Measurements from ENCODE around the gene CALN1.

CALN1 gene

GRCh38 chr7:72042855-72043254 is 369.3 kb downstream of the CALN1 start:
- H3K4me1 ChIP-seq (ENCODE audit: insufficient read depth, low read length), result no peaks in the 10 kb centered on the region
- no peak overlapping the region for H2AFZ ChIP-seq (ENCODE audit: low read depth, low read length)
- H3K36me3 ChIP-seq (ENCODE audit: insufficient read depth, low read length), result no peaks in the 10 kb centered on the region
- no peak overlapping the region for H3K4me3 ChIP-seq (ENCODE audit: low read length)
- no peaks in the 10 kb centered on the region for H3K27me3 ChIP-seq (ENCODE audit: insufficient read depth, low read length)
- no peaks in the 10 kb centered on the region for H3K9me3 ChIP-seq (ENCODE audit: low read length)

GRCh38 chr7:72040641-72041040 is 371.5 kb downstream of the CALN1 start:
- Histone ChIP-seq H3K36me3 (ENCODE audit: insufficient read depth, low read length) (no peaks in the 10 kb centered on the region), H2AFZ (ENCODE audit: low read depth, low read length) (no peak overlapping the region), H3K9me3 (ENCODE audit: low read length) (no peaks in the 10 kb centered on the region), H3K4me3 (ENCODE audit: low read length) (no peak overlapping the region), H3K27me3 (ENCODE audit: insufficient read depth, low read length) (no peaks in the 10 kb centered on the region), H3K4me1 (ENCODE audit: insufficient read depth, low read length) (no peaks in the 10 kb centered on the region)

- H3K4me1 ChIP-seq (ENCODE audit: insufficient read depth, low read length), result no peaks in the 10 kb centered on the region
- no peak overlapping the region for H2AFZ ChIP-seq (ENCODE audit: low read depth, low read length)
- no peak overlapping the region for H3K4me3 ChIP-seq (ENCODE audit: low read length)
- no peaks in the 10 kb centered on the region for H3K27me3 ChIP-seq (ENCODE audit: insufficient read depth, low read length)
- H3K9me3 ChIP-seq (ENCODE audit: low read length), result no peaks in the 10 kb centered on the region
- no peaks in the 10 kb centered on the region for H3K36me3 ChIP-seq (ENCODE audit: insufficient read depth, low read length)
Observed at GRCh38 chr7:72039460-72039859, 372.7 kb downstream of the CALN1 start.

GRCh38 chr7:72038022-72038732 is 374.0 kb downstream of the CALN1 start:
- no peak overlapping the region for H3K4me3 ChIP-seq (ENCODE audit: low read length)
- no peak overlapping the region for H2AFZ ChIP-seq (ENCODE audit: low read depth, low read length)
- H3K27me3 ChIP-seq (ENCODE audit: insufficient read depth, low read length), result no peaks in the 10 kb centered on the region
- no peaks in the 10 kb centered on the region for H3K4me1 ChIP-seq (ENCODE audit: insufficient read depth, low read length)
- H3K9me3 ChIP-seq (ENCODE audit: low read length), result no peaks in the 10 kb centered on the region
- no peaks in the 10 kb centered on the region for H3K36me3 ChIP-seq (ENCODE audit: insufficient read depth, low read length)

GRCh38 chr7:72037516-72037915 is 374.6 kb downstream of the CALN1 start:
- no peak overlapping the region for H2AFZ ChIP-seq (ENCODE audit: low read depth, low read length)
- no peaks in the 10 kb centered on the region for H3K36me3 ChIP-seq (ENCODE audit: insufficient read depth, low read length)
- H3K4me1 ChIP-seq (ENCODE audit: insufficient read depth, low read length), result no peaks in the 10 kb centered on the region
- no peaks in the 10 kb centered on the region for H3K9me3 ChIP-seq (ENCODE audit: low read length)
- no peak overlapping the region for H3K4me3 ChIP-seq (ENCODE audit: low read length)
- no peaks in the 10 kb centered on the region for H3K27me3 ChIP-seq (ENCODE audit: insufficient read depth, low read length)

DNA sequence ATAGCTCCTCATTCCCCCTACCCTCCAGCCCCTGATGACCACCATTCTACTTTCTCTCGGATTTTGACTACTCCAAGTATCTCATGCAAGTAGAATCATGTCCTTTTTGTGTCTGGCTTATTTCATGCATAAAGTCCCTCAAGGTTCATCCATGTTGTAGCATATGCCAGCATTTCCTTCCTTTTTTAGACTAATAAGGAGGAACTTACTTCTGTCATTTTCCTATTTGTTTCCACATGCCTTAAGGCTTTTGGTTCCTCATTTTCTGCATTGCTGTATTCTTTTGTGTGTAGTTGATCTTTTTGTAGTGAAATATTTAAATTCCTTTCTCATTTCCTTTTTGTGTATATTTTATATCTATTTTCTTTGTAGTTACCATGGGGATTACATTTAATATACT is 376.9 kb downstream of the CALN1 start:
- no peaks in the 10 kb centered on the region for H3K9me3 ChIP-seq (ENCODE audit: low read length)
- H2AFZ ChIP-seq (ENCODE audit: low read depth, low read length), result no peak overlapping the region

GRCh38 chr7:72032934-72033333 is 379.2 kb downstream of the CALN1 start:
- no peak overlapping the region for H3K4me3 ChIP-seq (ENCODE audit: low read length)
- H3K27me3 ChIP-seq (ENCODE audit: insufficient read depth, low read length), result no peaks in the 10 kb centered on the region
- no peaks in the 10 kb centered on the region for H3K9me3 ChIP-seq (ENCODE audit: low read length)
- no peak overlapping the region for H2AFZ ChIP-seq (ENCODE audit: low read depth, low read length)
- H3K36me3 ChIP-seq (ENCODE audit: insufficient read depth, low read length), result no peaks in the 10 kb centered on the region
- H3K4me1 ChIP-seq (ENCODE audit: insufficient read depth, low read length), result no peaks in the 10 kb centered on the region

More for the DNA sequence above, 376.9 kb downstream of the CALN1 start:
- Histone ChIP-seq H3K36me3 (ENCODE audit: insufficient read depth, low read length) (no peaks in the 10 kb centered on the region), H3K27me3 (ENCODE audit: insufficient read depth, low read length) (no peaks in the 10 kb centered on the region), H3K4me3 (ENCODE audit: low read length) (no peak overlapping the region), H3K4me1 (ENCODE audit: insufficient read depth, low read length) (no peaks in the 10 kb centered on the region)

GRCh38 chr7:72030994-72031667 is 381.0 kb downstream of the CALN1 start:
- Histone ChIP-seq H3K4me1 (ENCODE audit: insufficient read depth, low read length) (no peaks in the 10 kb centered on the region), H2AFZ (ENCODE audit: low read depth, low read length) (no peak overlapping the region), H3K9me3 (ENCODE audit: low read length) (no peaks in the 10 kb centered on the region), H3K4me3 (ENCODE audit: low read length) (no peak overlapping the region), H3K36me3 (ENCODE audit: insufficient read depth, low read length) (no peaks in the 10 kb centered on the region), H3K27me3 (ENCODE audit: insufficient read depth, low read length) (no peaks in the 10 kb centered on the region)

- Histone ChIP-seq H3K36me3 (ENCODE audit: insufficient read depth, low read length) (no peaks in the 10 kb centered on the region), H3K4me1 (ENCODE audit: insufficient read depth, low read length) (no peaks in the 10 kb centered on the region), H2AFZ (ENCODE audit: low read depth, low read length) (no peak overlapping the region), H3K9me3 (ENCODE audit: low read length) (no peaks in the 10 kb centered on the region), H3K4me3 (ENCODE audit: low read length) (no peak overlapping the region), H3K27me3 (ENCODE audit: insufficient read depth, low read length) (no peaks in the 10 kb centered on the region)
Observed at GRCh38 chr7:72028267-72028666, 383.9 kb downstream of the CALN1 start.

DNA sequence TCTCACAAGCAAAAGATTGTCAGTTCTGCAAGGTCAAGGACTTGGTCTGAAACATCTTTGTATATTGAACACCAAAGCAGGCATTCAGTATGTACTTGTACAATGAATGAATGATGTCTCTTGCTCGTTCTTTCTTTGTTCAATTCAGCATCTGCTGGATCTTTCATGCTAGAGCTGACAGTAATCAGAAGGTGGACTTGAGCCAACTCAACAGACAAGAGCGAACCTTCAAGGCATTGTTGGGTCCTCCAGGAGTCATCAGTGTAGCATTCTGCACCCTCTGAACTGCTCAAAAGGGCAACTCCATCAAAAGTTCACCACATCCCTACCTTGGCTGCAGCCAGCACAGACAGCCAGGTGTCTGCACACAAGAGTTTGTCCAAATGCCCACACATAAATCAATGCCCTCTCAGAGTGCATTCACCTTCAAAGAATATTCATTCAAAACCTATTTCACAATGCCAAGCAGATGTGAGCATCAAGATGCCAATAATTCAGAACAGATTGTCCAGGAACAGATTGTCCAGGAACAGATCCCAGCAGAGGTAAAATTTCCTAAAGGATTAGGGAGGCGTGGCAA is 386.7 kb downstream of the CALN1 start:
- no peaks in the 10 kb centered on the region for H3K27me3 ChIP-seq (ENCODE audit: insufficient read depth, low read length)

GRCh38 chr7:72023926-72024325 is 388.2 kb downstream of the CALN1 start:
- H3K36me3 ChIP-seq (ENCODE audit: insufficient read depth, low read length), result no peaks in the 10 kb centered on the region
- H3K27me3 ChIP-seq (ENCODE audit: insufficient read depth, low read length), result no peaks in the 10 kb centered on the region
- H2AFZ ChIP-seq (ENCODE audit: low read depth, low read length), result no peak overlapping the region
- no peaks in the 10 kb centered on the region for H3K4me1 ChIP-seq (ENCODE audit: insufficient read depth, low read length)
- H3K4me3 ChIP-seq (ENCODE audit: low read length), result no peak overlapping the region
- no peaks in the 10 kb centered on the region for H3K9me3 ChIP-seq (ENCODE audit: low read length)

More for the DNA sequence above, 386.7 kb downstream of the CALN1 start:
- Histone ChIP-seq H3K4me1 (ENCODE audit: insufficient read depth, low read length) (no peaks in the 10 kb centered on the region), H2AFZ (ENCODE audit: low read depth, low read length) (no peak overlapping the region), H3K4me3 (ENCODE audit: low read length) (no peak overlapping the region), H3K36me3 (ENCODE audit: insufficient read depth, low read length) (no peaks in the 10 kb centered on the region), H3K9me3 (ENCODE audit: low read length) (no peaks in the 10 kb centered on the region)

DNA sequence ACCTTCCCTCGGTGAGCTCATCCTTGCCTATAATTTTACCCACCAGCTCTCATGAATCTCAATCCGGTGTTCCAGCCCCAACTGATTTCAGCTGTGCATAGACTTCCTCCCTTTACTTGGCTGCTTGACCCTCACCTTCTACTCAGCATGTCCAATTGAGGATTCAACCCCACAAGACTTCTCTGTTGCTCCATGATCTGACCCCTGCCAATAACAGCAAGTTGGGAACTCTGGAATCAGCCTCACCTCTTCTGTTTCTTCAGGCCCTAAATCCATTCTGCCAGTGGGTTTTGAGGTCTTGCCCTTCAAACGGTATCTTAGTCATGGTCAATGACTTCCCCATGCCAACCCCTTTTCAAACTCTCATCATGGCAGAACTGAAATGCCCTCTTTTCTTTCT is 390.4 kb downstream of the CALN1 start:
- Histone ChIP-seq H3K4me1 (ENCODE audit: insufficient read depth, low read length) (no peaks in the 10 kb centered on the region), H3K36me3 (ENCODE audit: insufficient read depth, low read length) (no peaks in the 10 kb centered on the region), H3K27me3 (ENCODE audit: insufficient read depth, low read length) (no peaks in the 10 kb centered on the region), H3K9me3 (ENCODE audit: low read length) (no peaks in the 10 kb centered on the region), H2AFZ (ENCODE audit: low read depth, low read length) (no peak overlapping the region), H3K4me3 (ENCODE audit: low read length) (no peak overlapping the region)

GRCh38 chr7:72020311-72020710 is 391.8 kb downstream of the CALN1 start:
- Histone ChIP-seq H3K4me1 (ENCODE audit: insufficient read depth, low read length) (no peaks in the 10 kb centered on the region), H3K27me3 (ENCODE audit: insufficient read depth, low read length) (no peaks in the 10 kb centered on the region), H2AFZ (ENCODE audit: low read depth, low read length) (no peak overlapping the region), H3K36me3 (ENCODE audit: insufficient read depth, low read length) (no peaks in the 10 kb centered on the region), H3K4me3 (ENCODE audit: low read length) (no peak overlapping the region), H3K9me3 (ENCODE audit: low read length) (no peaks in the 10 kb centered on the region)

Data from neuron (in vitro differentiated cells).